Keratinocyte (primary cell): ENCODE measurements around the gene AMBRA1. TPM values are rescaled to one million over a fixed set of nuclear protein-coding genes. Genes with fewer than 3 reads are reported as not detected.

Source experiments
- DNase-seq: peaks from one replicate; pipeline ENCODE4 v3.0.0-alpha.2; 2011; ENCODE audit warnings: low read depth, missing footprints, low spot score
- FAIRE-seq: peaks from 2 replicates; lab custom pipeline; 2011; peaks lifted over from hg19 to GRCh38; lab: Jason Lieb, UNC
- H2AFZ ChIP-seq: 2 replicates; pipeline ENCODE4 v1.6.0; 2012; ENCODE audit warnings: low read length, control low read depth, inconsistent platforms; ENCODE audit not compliant: control insufficient read depth
- H3K27ac ChIP-seq: 2 replicates; pipeline ENCODE4 v1.5.1; 2011; ENCODE audit warnings: low read length; ENCODE audit not compliant: control insufficient read depth, insufficient read depth
- H3K27me3 ChIP-seq: 3 replicates; pipeline ENCODE4 v1.6.0; 2011; ENCODE audit warnings: low read length; ENCODE audit not compliant: control insufficient read depth, insufficient read depth; ENCODE audit errors: extremely low read depth
- H3K36me3 ChIP-seq, 2 experiments: 2 replicates in 1 of 2; 3 replicates in 1 of 2; pipeline ENCODE4 v1.5.1; 2011; ENCODE audit warnings: low read length in 2 of 2, mild to moderate bottlenecking in 1 of 2; ENCODE audit not compliant: control insufficient read depth in 2 of 2, insufficient read depth in 2 of 2; ENCODE audit errors: extremely low read depth in 1 of 2
- H3K4me1 ChIP-seq: 3 replicates; pipeline ENCODE4 v1.5.1; 2011; ENCODE audit warnings: low read length; ENCODE audit not compliant: control insufficient read depth, insufficient read depth; ENCODE audit errors: extremely low read depth
- H3K4me2 ChIP-seq: 3 replicates; pipeline ENCODE4 v1.6.0; 2011; ENCODE audit warnings: low read depth, low read length; ENCODE audit not compliant: control insufficient read depth, insufficient read depth; ENCODE audit errors: extremely low read depth
- H3K4me3 ChIP-seq, 3 experiments: fragments of 200-600 bp in 1 of 3; sonication (generic) in 1 of 3; 2 replicates in 2 of 3; 3 replicates in 1 of 3; pipeline ENCODE4 v1.5.1; 2011 to 2016; ENCODE audit warnings: low read length in 3 of 3, mild to moderate bottlenecking in 3 of 3, control low read depth in 2 of 3, inconsistent platforms in 1 of 3, low read depth in 1 of 3, mixed read lengths in 1 of 3, mixed run types in 1 of 3, moderate library complexity in 1 of 3; ENCODE audit not compliant: control insufficient read depth in 2 of 3, insufficient read depth in 2 of 3; ENCODE audit errors: extremely low read depth in 1 of 3
- H3K79me2 ChIP-seq: 2 replicates; pipeline ENCODE4 v1.6.0; 2012; ENCODE audit warnings: low read length; ENCODE audit not compliant: control insufficient read depth, insufficient read depth
- H3K9ac ChIP-seq: 3 replicates; pipeline ENCODE4 v1.6.0; 2011; ENCODE audit warnings: low read length; ENCODE audit not compliant: control insufficient read depth, insufficient read depth; ENCODE audit errors: extremely low read depth
- H3K9me1 ChIP-seq: 3 replicates; pipeline ENCODE4 v1.6.0; 2011; ENCODE audit warnings: low read length; ENCODE audit not compliant: control insufficient read depth, insufficient read depth; ENCODE audit errors: extremely low read depth
- H3K9me3 ChIP-seq: 2 replicates; pipeline ENCODE4 v1.5.1; 2012; ENCODE audit warnings: low read depth, low read length; ENCODE audit not compliant: control insufficient read depth
- H4K20me1 ChIP-seq: 3 replicates; pipeline ENCODE4 v1.6.0; 2011; ENCODE audit warnings: low read length; ENCODE audit not compliant: control insufficient read depth, insufficient read depth; ENCODE audit errors: extremely low read depth
- EZH2 ChIP-seq: IDR thresholded peaks from one replicate; pipeline ENCODE4 v1.6.1; 2012; ENCODE audit warnings: inconsistent platforms, mild to moderate bottlenecking, low read length, moderate library complexity
- dilution Hi-C: fragments of 300-500 bp; cut with MboI; formaldehyde crosslinking; loops from one replicate; pipeline ENCODE4 v1.7.0; 2020; ENCODE audit warnings: low sequenced_read_pairs; ENCODE audit not compliant: extremely low pct_ligation_motif_present
- polyA plus RNA-seq, 5 experiments: library from polyadenylated mRNA; depleted of rRNA in 3 of 5; stranded (reverse) in 3 of 5; stranded (forward) in 1 of 5; unstranded in 1 of 5; fragments of >200 nt; gene quantifications; 1 replicate in 1 of 5; 2 replicates in 3 of 5; 3 replicates in 1 of 5; pipeline versions ENCODE4 v1.2.1 to v1.2.3, GENCODE V29; 2011 to 2012; ENCODE audit warnings: missing spikeins in 2 of 5, low read depth in 1 of 5, low replicate concordance in 1 of 5
- TF ChIP-seq, protein P1 (sequence below), 3 experiments: IDR thresholded peaks in 1 of 3; conservative IDR thresholded peaks in 1 of 3; optimal IDR thresholded peaks in 1 of 3; 2 replicates in 2 of 3; 3 replicates in 1 of 3; pipeline versions ENCODE3 to v1.5.1; 2011; ENCODE audit warnings: low read length in 3 of 3, mild to moderate bottlenecking in 3 of 3, moderate library complexity in 2 of 3, control low read depth in 1 of 3, inconsistent platforms in 1 of 3; ENCODE audit not compliant: insufficient read depth in 2 of 3; ENCODE audit errors: extremely low read depth in 1 of 3

AMBRA1 gene
- polyA plus RNA-seq, 1 donor (not counting 4 experiments of a cell fraction or from before 2014, with no cell fraction given): 10.5 TPM

GRCh38 chr11:46444305-46444704 is 149.5 kb downstream of the AMBRA1 start:
- peaks cover 0 to 7% of the 10 kb centered on the region in 2 experiments for H3K36me3 ChIP-seq
- DNase-seq (no peak), FAIRE-seq (no peak)
- no peak overlapping the region for H3K9ac ChIP-seq
- no peak overlapping the region for H3K4me2 ChIP-seq
- H4K20me1 ChIP-seq: no peaks in the 10 kb centered on the region
- no peak overlapping the region for H2AFZ ChIP-seq
- H3K4me1 ChIP-seq: no peaks in the 10 kb centered on the region
- H3K79me2 ChIP-seq: no peaks in the 10 kb centered on the region
- no peaks in the 10 kb centered on the region for H3K9me1 ChIP-seq
- H3K4me3 ChIP-seq: no peak overlapping the region
- no peaks in the 10 kb centered on the region for H3K9me3 ChIP-seq
- dilution Hi-C loops: no loop called here
- no peak overlapping the region for H3K27ac ChIP-seq
- H3K27me3 ChIP-seq: no peaks in the 10 kb centered on the region
- TF ChIP-seq, protein P1, sequence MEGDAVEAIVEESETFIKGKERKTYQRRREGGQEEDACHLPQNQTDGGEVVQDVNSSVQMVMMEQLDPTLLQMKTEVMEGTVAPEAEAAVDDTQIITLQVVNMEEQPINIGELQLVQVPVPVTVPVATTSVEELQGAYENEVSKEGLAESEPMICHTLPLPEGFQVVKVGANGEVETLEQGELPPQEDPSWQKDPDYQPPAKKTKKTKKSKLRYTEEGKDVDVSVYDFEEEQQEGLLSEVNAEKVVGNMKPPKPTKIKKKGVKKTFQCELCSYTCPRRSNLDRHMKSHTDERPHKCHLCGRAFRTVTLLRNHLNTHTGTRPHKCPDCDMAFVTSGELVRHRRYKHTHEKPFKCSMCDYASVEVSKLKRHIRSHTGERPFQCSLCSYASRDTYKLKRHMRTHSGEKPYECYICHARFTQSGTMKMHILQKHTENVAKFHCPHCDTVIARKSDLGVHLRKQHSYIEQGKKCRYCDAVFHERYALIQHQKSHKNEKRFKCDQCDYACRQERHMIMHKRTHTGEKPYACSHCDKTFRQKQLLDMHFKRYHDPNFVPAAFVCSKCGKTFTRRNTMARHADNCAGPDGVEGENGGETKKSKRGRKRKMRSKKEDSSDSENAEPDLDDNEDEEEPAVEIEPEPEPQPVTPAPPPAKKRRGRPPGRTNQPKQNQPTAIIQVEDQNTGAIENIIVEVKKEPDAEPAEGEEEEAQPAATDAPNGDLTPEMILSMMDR (optimal IDR thresholded peaks at IDR 0.05 in 1 of 3, IDR thresholded peaks at IDR 0.05 in 1 of 3, conservative IDR thresholded peaks at IDR 0.05 in 1 of 3; ENCODE audit: extremely low read depth in 1 of 3, insufficient read depth in 2 of 3, low read length in 3 of 3): no peak
- TF ChIP-seq EZH2: no peak

- H3K4me1 ChIP-seq: no peaks in the 10 kb centered on the region
- no peak overlapping the region for H2AFZ ChIP-seq
- TF ChIP-seq, protein P1 (optimal IDR thresholded peaks at IDR 0.05 in 1 of 3, IDR thresholded peaks at IDR 0.05 in 1 of 3, conservative IDR thresholded peaks at IDR 0.05 in 1 of 3; ENCODE audit: extremely low read depth in 1 of 3, insufficient read depth in 2 of 3, low read length in 3 of 3): no peak
- no peak for TF ChIP-seq EZH2
- H3K4me3 ChIP-seq: no peak overlapping the region
- no peaks in the 10 kb centered on the region for H3K9me1 ChIP-seq
- H3K79me2 ChIP-seq: no peaks in the 10 kb centered on the region
- H3K27me3 ChIP-seq: no peaks in the 10 kb centered on the region
- dilution Hi-C loops: no loop called here
- DNase-seq (no peak), FAIRE-seq (no peak)
- H3K9me3 ChIP-seq: no peaks in the 10 kb centered on the region
- H3K36me3 ChIP-seq: peaks cover 3 to 18% of the 10 kb centered on the region in 2 experiments
- H3K27ac ChIP-seq: no peak overlapping the region
- H4K20me1 ChIP-seq: no peaks in the 10 kb centered on the region
- H3K9ac ChIP-seq: no peak overlapping the region
- no peak overlapping the region for H3K4me2 ChIP-seq
Measured at GRCh38 chr11:46438211-46438610, 155.6 kb downstream of the AMBRA1 start.
